Thyroid gland (tissue), 4 donors: ENCODE measurements around the gene RALY. TPM values are rescaled to one million over a fixed set of nuclear protein-coding genes. Genes with fewer than 3 reads are reported as not detected.

Experiments
- DNase-seq, 2 donors: peaks; one replicate each; pipeline ENCODE4 v3.0.0-alpha.2; 2019
- H3K27ac ChIP-seq, 3 donors: fragments of 200-600 bp; sonication (generic); 1 replicate in 2 of 3; 2 replicates in 1 of 3; pipeline ENCODE4 v1.5.1; 2016 to 2019; ENCODE audit warnings: mild to moderate bottlenecking in 1 of 3, moderate library complexity in 1 of 3
- H3K27me3 ChIP-seq: fragments of 200-600 bp; sonication (generic); one replicate; pipeline ENCODE4 v1.5.1; 2019
- H3K36me3 ChIP-seq, 2 donors: fragments of 200-600 bp; sonication (generic); one replicate each; pipeline ENCODE4 v1.5.1; 2016 to 2019
- H3K4me1 ChIP-seq, 2 donors: fragments of 200-600 bp; sonication (generic); one replicate each; pipeline ENCODE4 v1.5.1; 2017 to 2019
- H3K4me3 ChIP-seq, 3 donors: fragments of 200-600 bp; sonication (generic); replicated peaks in 1 of 3; 1 replicate in 2 of 3; 2 replicates in 1 of 3; pipeline ENCODE4 v1.5.1; 2016; ENCODE audit warnings: mild to moderate bottlenecking in 1 of 3
- H3K9me3 ChIP-seq: fragments of 200-600 bp; sonication (generic); one replicate; pipeline ENCODE4 v1.5.1; 2017
- CTCF ChIP-seq, 6 experiments: fragments of 200-600 bp in 3 of 6; fragments of 450-650 bp in 3 of 6; sonication (generic) in 3 of 6; IDR thresholded peaks; one replicate each; pipeline ENCODE4 v1.5.1; 2016 to 2019; ENCODE audit warnings: antibody characterized with exemption in 6 of 6, mild to moderate bottlenecking in 2 of 6, inconsistent platforms in 1 of 6, moderate library complexity in 1 of 6
- POLR2A ChIP-seq, 2 donors: fragments of 450-650 bp; IDR thresholded peaks; one replicate each; pipeline ENCODE4 v1.6.1; 2017; ENCODE audit warnings: antibody characterized with exemption in 2 of 2, mild to moderate bottlenecking in 2 of 2, moderate library complexity in 1 of 2
- WGBS, 2 donors: methylation state at CpG; one replicate each; pipeline ENCODE4 v1.1.5; 2017; 5-methylcytosine and 5-hydroxymethylcytosine counted together
- intact Hi-C: fragments of 100-400 bp; cut with DNase I; formaldehyde crosslinking; loops from one replicate; pipeline ENCODE4 v1.15.1; 2023
- total RNA-seq, 4 donors: library from RNA; depleted of rRNA; stranded (reverse); fragments of >200 nt; gene quantifications; one replicate each; pipeline ENCODE4 v1.2.3, GENCODE V29; 2016

The RALY gene
- total RNA-seq, 4 donors from 2014 or later: 124 to 208 (median 151) TPM

- H3K36me3 ChIP-seq: no peaks in the 10 kb centered on the region
- intact Hi-C loops: no loop called here
- H3K27ac ChIP-seq: no peak overlapping the region
- H3K4me1 ChIP-seq: peaks cover 54 to 67% of the 10 kb centered on the region in 2 donors
- WGBS, 2 donors: 90 to 92% methylated on average over 5 of the region's 5 CpGs
- H3K27me3 ChIP-seq: no peaks in the 10 kb centered on the region
- no peak overlapping the region for H3K4me3 ChIP-seq
- TF ChIP-seq POLR2A (IDR thresholded peaks at IDR 0.05) (no peak), CTCF (IDR thresholded peaks at IDR 0.05) (no peak)
- DNase-seq: no peak
- H3K9me3 ChIP-seq: no peaks in the 10 kb centered on the region
These were observed 18.6 kb downstream of the RALY start for GRCh38 chr20:34012330-34012729.

GRCh38 chr20:34012735-34013134 lies 19.0 kb downstream of the RALY start:
- DNase-seq: no peak
- Histone ChIP-seq H3K27me3 (no peaks in the 10 kb centered on the region), H3K9me3 (no peaks in the 10 kb centered on the region), H3K4me1 (peaks cover 58 to 71% of the 10 kb centered on the region in 2 donors), H3K36me3 (no peaks in the 10 kb centered on the region), H3K4me3 (no peak overlapping the region), H3K27ac (no peak overlapping the region)
- WGBS, 2 donors: 84 to 89% methylated on average over 3 of the region's 3 CpGs
- no peak for TF ChIP-seq POLR2A (IDR thresholded peaks at IDR 0.05)
- TF ChIP-seq CTCF (IDR thresholded peaks at IDR 0.05): no peak
- intact Hi-C loops: no loop called here

GRCh38 chr20:34013554-34013953 lies 19.8 kb downstream of the RALY start:
- Histone ChIP-seq H3K9me3 (no peaks in the 10 kb centered on the region), H3K27ac (no peak overlapping the region), H3K36me3 (no peaks in the 10 kb centered on the region), H3K4me1 (peaks cover 64 to 78% of the 10 kb centered on the region in 2 donors), H3K4me3 (no peak overlapping the region), H3K27me3 (no peaks in the 10 kb centered on the region)
- DNase-seq: no peak
- TF ChIP-seq POLR2A (IDR thresholded peaks at IDR 0.05): no peak
- no peak for TF ChIP-seq CTCF (IDR thresholded peaks at IDR 0.05)
- intact Hi-C loops: no loop called here
- WGBS, 2 donors: 87 to 90% methylated on average over 2 of the region's 2 CpGs

GRCh38 chr20:34014878-34015277 lies 21.2 kb downstream of the RALY start:
- Histone ChIP-seq H3K9me3 (no peaks in the 10 kb centered on the region), H3K4me1 (peaks cover 68 to 82% of the 10 kb centered on the region in 2 donors), H3K4me3 (no peak overlapping the region), H3K36me3 (no peaks in the 10 kb centered on the region), H3K27ac (peak overlapping the region in 1 of 3 donors; percentile 63), H3K27me3 (no peaks in the 10 kb centered on the region)
- no peak for DNase-seq
- no peak for TF ChIP-seq POLR2A (IDR thresholded peaks at IDR 0.05)
- no peak for TF ChIP-seq CTCF (IDR thresholded peaks at IDR 0.05)
- intact Hi-C loops: no loop called here
- 95 to 96% methylated on average over 1 of the region's 1 CpG for WGBS, 2 donors

- WGBS, 2 donors: 88% methylated on average over 6 of the region's 6 CpGs
- intact Hi-C loops: no loop called here
- no peak overlapping the region for H3K4me3 ChIP-seq
- peak overlapping the region in 1 of 3 donors; percentile 98 for H3K27ac ChIP-seq
- no peaks in the 10 kb centered on the region for H3K36me3 ChIP-seq
- no peaks in the 10 kb centered on the region for H3K27me3 ChIP-seq
- TF ChIP-seq POLR2A (IDR thresholded peaks at IDR 0.05) (no peak), CTCF (IDR thresholded peaks at IDR 0.05) (no peak)
- DNase-seq: no peak
- peaks cover 69 to 83% of the 10 kb centered on the region in 2 donors for H3K4me1 ChIP-seq
- H3K9me3 ChIP-seq: no peaks in the 10 kb centered on the region
These were observed 22.0 kb downstream of the RALY start for GRCh38 chr20:34015401-34016335.
